ENCODE results near the gene SPINT3. TPM values are rescaled to one million over a fixed set of nuclear protein-coding genes. Genes with fewer than 3 reads are reported as not detected.

SPINT3 gene
- total RNA-seq, 5 donors from 2014 or later (not counting 1 experiment from before 2014, with no cell fraction given) = not detected

GRCh38 chr20:45523821-45524220, 8.4 kb upstream of the SPINT3 start:
- Mint-ChIP-seq H3K4me1 (no peaks in the 10 kb centered on the region), H3K27ac (no peak overlapping the region), H3K27me3 (peaks cover 39 to 45% of the 10 kb centered on the region in 2 donors), H3K9me3 (no peaks in the 10 kb centered on the region), H3K4me3 (no peak overlapping the region), H3K36me3 (no peaks in the 10 kb centered on the region)
- ATAC-seq (replicated peaks in 1 of 4) = no peak
- Histone ChIP-seq H3K4me1 (ENCODE audit: control insufficient read depth in 1 of 2, extremely low read depth in 1 of 2, insufficient read depth in 2 of 2, low read length in 2 of 2) (no peaks in the 10 kb centered on the region), H3K27me3 (replicated peaks in 1 of 2; ENCODE audit: control insufficient read depth in 2 of 2, extremely low read depth in 1 of 2, insufficient read depth in 2 of 2, low read length in 1 of 2) (peaks cover 0 to 5% of the 10 kb centered on the region in 2 experiments), H3K4me3 (ENCODE audit: control insufficient read depth in 1 of 2, extremely low read depth in 1 of 2, low read length in 1 of 2) (no peak overlapping the region), H3K9me3 (no peaks in the 10 kb centered on the region), H3K27ac (ENCODE audit: low read length) (no peak overlapping the region), H3K36me3 (ENCODE audit: control insufficient read depth in 2 of 2, extremely low read depth in 1 of 2, insufficient read depth in 1 of 2, low read length in 1 of 2) (no peaks in the 10 kb centered on the region)
- ChIA-PET POLR2A (interaction anchor here in 1 of 2 donors (0.5 kb wide), 1 partner anchor 27 kb away, joined by 3 read pairs; no protein-coding TSS in a partner anchor), CTCF (no interaction called here)
- no CpG with 5 or more reads among the region's 1 CpG for WGBS (ENCODE audit: insufficient coverage)
- no peak for DNase-seq

- no peak overlapping the region for H3K27ac ChIP-seq (ENCODE audit: low read length)
- no peak overlapping the region for H3K4me3 Mint-ChIP-seq
- H3K4me1 Mint-ChIP-seq = no peaks in the 10 kb centered on the region
- no peak overlapping the region for H3K27ac Mint-ChIP-seq
- H3K9me3 ChIP-seq = no peaks in the 10 kb centered on the region
- POLR2A ChIA-PET = no interaction called here
- ATAC-seq (replicated peaks in 1 of 4) (no peak), DNase-seq (no peak)
- H3K27me3 Mint-ChIP-seq = peaks cover 27 to 46% of the 10 kb centered on the region in 2 donors
- WGBS (ENCODE audit: insufficient coverage) = 56% methylated on average over 1 of the region's 2 CpGs
- H3K9me3 Mint-ChIP-seq = peaks cover 0 to 6% (median 0%) of the 10 kb centered on the region in 3 donors
- H3K4me3 ChIP-seq (ENCODE audit: control insufficient read depth in 1 of 2, extremely low read depth in 1 of 2, low read length in 1 of 2) = no peak overlapping the region
- no peaks in the 10 kb centered on the region for H3K36me3 Mint-ChIP-seq
- H3K4me1 ChIP-seq (ENCODE audit: control insufficient read depth in 1 of 2, extremely low read depth in 1 of 2, insufficient read depth in 2 of 2, low read length in 2 of 2) = no peaks in the 10 kb centered on the region
- no peaks in the 10 kb centered on the region for H3K36me3 ChIP-seq (ENCODE audit: control insufficient read depth in 2 of 2, extremely low read depth in 1 of 2, insufficient read depth in 1 of 2, low read length in 1 of 2)
- peaks cover 0 to 5% of the 10 kb centered on the region in 2 experiments for H3K27me3 ChIP-seq (replicated peaks in 1 of 2; ENCODE audit: control insufficient read depth in 2 of 2, extremely low read depth in 1 of 2, insufficient read depth in 2 of 2, low read length in 1 of 2)
- CTCF ChIA-PET = interaction anchor here in 1 of 2 donors (0.7 kb wide), 1 partner anchor 296 kb away, joined by 6 read pairs; no protein-coding TSS in a partner anchor
Observed at GRCh38 chr20:45518282-45518681, 2.9 kb upstream of the SPINT3 start.

GRCh38 chr20:45510242-45510862, 5.1 kb downstream of the SPINT3 start:
- H3K27ac ChIP-seq (ENCODE audit: low read length) = no peak overlapping the region
- H3K9me3 ChIP-seq = no peaks in the 10 kb centered on the region
- WGBS (ENCODE audit: insufficient coverage) = 70% methylated on average over 2 of the region's 5 CpGs
- ChIA-PET CTCF (no interaction called here), POLR2A (no interaction called here)
- peaks cover 0 to 5% of the 10 kb centered on the region in 2 experiments for H3K27me3 ChIP-seq (replicated peaks in 1 of 2; ENCODE audit: control insufficient read depth in 2 of 2, extremely low read depth in 1 of 2, insufficient read depth in 2 of 2, low read length in 1 of 2)
- no peaks in the 10 kb centered on the region for H3K4me1 ChIP-seq (ENCODE audit: control insufficient read depth in 1 of 2, extremely low read depth in 1 of 2, insufficient read depth in 2 of 2, low read length in 2 of 2)
- H3K36me3 ChIP-seq (ENCODE audit: control insufficient read depth in 2 of 2, extremely low read depth in 1 of 2, insufficient read depth in 1 of 2, low read length in 1 of 2) = no peaks in the 10 kb centered on the region
- Mint-ChIP-seq H3K9me3 (no peaks in the 10 kb centered on the region), H3K27ac (no peak overlapping the region), H3K36me3 (no peaks in the 10 kb centered on the region), H3K4me3 (no peak overlapping the region), H3K4me1 (peaks cover 0 to 2% (median 0%) of the 10 kb centered on the region in 3 donors), H3K27me3 (peaks cover 20 to 49% of the 10 kb centered on the region in 2 donors)
- H3K4me3 ChIP-seq (ENCODE audit: control insufficient read depth in 1 of 2, extremely low read depth in 1 of 2, low read length in 1 of 2) = no peak overlapping the region
- ATAC-seq (replicated peaks in 1 of 4) (no peak), DNase-seq (no peak)

GRCh38 chr20:45509091-45509490, 6.3 kb downstream of the SPINT3 start:
- Mint-ChIP-seq H3K36me3 (no peaks in the 10 kb centered on the region), H3K9me3 (no peaks in the 10 kb centered on the region), H3K4me3 (no peak overlapping the region), H3K27me3 (peaks cover 27 to 44% of the 10 kb centered on the region in 2 donors), H3K4me1 (peaks cover 0 to 2% (median 0%) of the 10 kb centered on the region in 3 donors), H3K27ac (no peak overlapping the region)
- ChIA-PET POLR2A (no interaction called here), CTCF (no interaction called here)
- 100% methylated on average over 3 of the region's 4 CpGs for WGBS (ENCODE audit: insufficient coverage)
- Histone ChIP-seq H3K4me3 (ENCODE audit: control insufficient read depth in 1 of 2, extremely low read depth in 1 of 2, low read length in 1 of 2) (no peak overlapping the region), H3K9me3 (no peaks in the 10 kb centered on the region), H3K4me1 (ENCODE audit: control insufficient read depth in 1 of 2, extremely low read depth in 1 of 2, insufficient read depth in 2 of 2, low read length in 2 of 2) (no peaks in the 10 kb centered on the region), H3K36me3 (ENCODE audit: control insufficient read depth in 2 of 2, extremely low read depth in 1 of 2, insufficient read depth in 1 of 2, low read length in 1 of 2) (no peaks in the 10 kb centered on the region), H3K27ac (ENCODE audit: low read length) (no peak overlapping the region), H3K27me3 (replicated peaks in 1 of 2; ENCODE audit: control insufficient read depth in 2 of 2, extremely low read depth in 1 of 2, insufficient read depth in 2 of 2, low read length in 1 of 2) (peaks cover 0 to 6% of the 10 kb centered on the region in 2 experiments)
- DNase-seq = no peak
- no peak for ATAC-seq (replicated peaks in 1 of 4)

GRCh38 chr20:45508068-45508886, 7.1 kb downstream of the SPINT3 start:
- H3K9me3 Mint-ChIP-seq = no peaks in the 10 kb centered on the region
- Histone ChIP-seq H3K27me3 (replicated peaks in 1 of 2; ENCODE audit: control insufficient read depth in 2 of 2, extremely low read depth in 1 of 2, insufficient read depth in 2 of 2, low read length in 1 of 2) (peaks cover 0 to 7% of the 10 kb centered on the region in 2 experiments), H3K4me1 (ENCODE audit: control insufficient read depth in 1 of 2, extremely low read depth in 1 of 2, insufficient read depth in 2 of 2, low read length in 2 of 2) (no peaks in the 10 kb centered on the region), H3K36me3 (ENCODE audit: control insufficient read depth in 2 of 2, extremely low read depth in 1 of 2, insufficient read depth in 1 of 2, low read length in 1 of 2) (no peaks in the 10 kb centered on the region), H3K27ac (ENCODE audit: low read length) (no peak overlapping the region), H3K9me3 (no peaks in the 10 kb centered on the region), H3K4me3 (ENCODE audit: control insufficient read depth in 1 of 2, extremely low read depth in 1 of 2, low read length in 1 of 2) (no peak overlapping the region)
- peaks cover 28 to 47% of the 10 kb centered on the region in 2 donors for H3K27me3 Mint-ChIP-seq
- H3K27ac Mint-ChIP-seq = no peak overlapping the region
- WGBS (ENCODE audit: insufficient coverage) = 55% methylated on average over 6 of the region's 7 CpGs
- H3K4me1 Mint-ChIP-seq = peaks cover 0 to 2% (median 0%) of the 10 kb centered on the region in 3 donors
- no peak overlapping the region for H3K4me3 Mint-ChIP-seq
- POLR2A ChIA-PET = no interaction called here
- no peak for ATAC-seq (replicated peaks in 1 of 4)
- H3K36me3 Mint-ChIP-seq = no peaks in the 10 kb centered on the region
- CTCF ChIA-PET = no interaction called here
- DNase-seq = no peak

GRCh38 chr20:45507011-45507820, 8.2 kb downstream of the SPINT3 start:
- H3K4me3 ChIP-seq (ENCODE audit: control insufficient read depth in 1 of 2, extremely low read depth in 1 of 2, low read length in 1 of 2) = no peak overlapping the region
- Mint-ChIP-seq H3K9me3 (no peaks in the 10 kb centered on the region), H3K4me3 (no peak overlapping the region), H3K27me3 (peaks cover 25 to 48% of the 10 kb centered on the region in 2 donors), H3K36me3 (no peaks in the 10 kb centered on the region), H3K27ac (no peak overlapping the region), H3K4me1 (peaks cover 0 to 2% (median 0%) of the 10 kb centered on the region in 3 donors)
- peaks cover 0 to 7% of the 10 kb centered on the region in 2 experiments for H3K27me3 ChIP-seq (replicated peaks in 1 of 2; ENCODE audit: control insufficient read depth in 2 of 2, extremely low read depth in 1 of 2, insufficient read depth in 2 of 2, low read length in 1 of 2)
- WGBS (ENCODE audit: insufficient coverage) = 100% methylated on average over 3 of the region's 5 CpGs
- POLR2A ChIA-PET = no interaction called here
- DNase-seq (no peak), ATAC-seq (replicated peaks in 1 of 4) (no peak)
- CTCF ChIA-PET = no interaction called here
- no peak overlapping the region for H3K27ac ChIP-seq (ENCODE audit: low read length)
- no peaks in the 10 kb centered on the region for H3K4me1 ChIP-seq (ENCODE audit: control insufficient read depth in 1 of 2, extremely low read depth in 1 of 2, insufficient read depth in 2 of 2, low read length in 2 of 2)
- no peaks in the 10 kb centered on the region for H3K9me3 ChIP-seq
- H3K36me3 ChIP-seq (ENCODE audit: control insufficient read depth in 2 of 2, extremely low read depth in 1 of 2, insufficient read depth in 1 of 2, low read length in 1 of 2) = no peaks in the 10 kb centered on the region

All from T-cell (primary cell).